ENCODE results near the gene PLEKHA5. TPM values are rescaled to one million over a fixed set of nuclear protein-coding genes. Genes with fewer than 3 reads are reported as not detected.

The PLEKHA5 gene
- total and polyA plus RNA-seq, 2 of the 4 experiments (the other 2 are of a cell fraction): 5.3 to 12.2 TPM

GRCh38 chr12:19214020-19214419 is 84.5 kb downstream of the PLEKHA5 start:
- in situ Hi-C loops (cut with MboI; ENCODE audit: low sequenced_read_pairs) (no loop called here), intact Hi-C loops (cut with micrococcal nuclease) (no loop called here), dilution Hi-C loops (cut with HindIII; ENCODE audit: low sequenced_read_pairs, unreplicated experiment) (no loop called here)
- H3K4ac ChIP-seq (ENCODE audit: low read depth, low read length): no peak overlapping the region
- WGBS, 2 experiments (ENCODE audit: extremely low coverage in 2 of 2, insufficient read length in 1 of 2): 90% methylated on average over 1 of the region's 1 CpG; no CpG with 5 or more reads in 1 of the 2 experiments
- H4K20me1 ChIP-seq (ENCODE audit: insufficient read depth, low read length): no peaks in the 10 kb centered on the region
- H3K36me3 ChIP-seq (ENCODE audit: control insufficient read depth, insufficient read depth, low read length): peaks cover 2% of the 10 kb centered on the region; the same call in 1 of the 2 replicates
- no peak overlapping the region for H4K91ac ChIP-seq (ENCODE audit: insufficient read depth, low read depth, low read length)
- H3K9me1 ChIP-seq (ENCODE audit: insufficient read depth, low read length): peaks cover 4% of the 10 kb centered on the region; the same call in 1 of the 2 replicates
- H2AK9ac ChIP-seq (replicated peaks; ENCODE audit: low read depth, low read length, poor library complexity): no peak overlapping the region
- H3K9ac ChIP-seq (ENCODE audit: low read depth, low read length): no peak overlapping the region
- no peak overlapping the region for H4K8ac ChIP-seq (ENCODE audit: low read depth in 2 of 2, low read length in 2 of 2)
- H3K4me2 ChIP-seq (ENCODE audit: low read depth, low read length): no peak overlapping the region
- POLR2A ChIA-PET (ENCODE audit: unreplicated experiment): no interaction called here
- BruUV-seq (replicated peaks): no TSS peak
- H3K27me3 ChIP-seq (ENCODE audit: control insufficient read depth, insufficient read depth, low read length): no peaks in the 10 kb centered on the region
- no peak overlapping the region for H2AK5ac ChIP-seq (ENCODE audit: low read depth, low read length)
- H3K56ac ChIP-seq (ENCODE audit: extremely low read depth, insufficient read depth, low read length): no peak overlapping the region
- no peaks in the 10 kb centered on the region for H3K4me1 ChIP-seq (ENCODE audit: control insufficient read depth, insufficient read depth, low read length)
- H3K79me1 ChIP-seq (ENCODE audit: low read depth in 1 of 2, low read length in 2 of 2): peaks cover 19 to 37% of the 10 kb centered on the region in 2 experiments
- CTCF ChIA-PET: no interaction called here
- H4K5ac ChIP-seq (ENCODE audit: low read depth, low read length): no peak overlapping the region
- H3K4me3 ChIP-seq (ENCODE audit: insufficient read depth, low read depth, low read length): no peak overlapping the region
- TF ChIP-seq NFE2L2 (IDR thresholded peaks at IDR 0.05; ENCODE audit: low read depth, low read length) (no peak), BHLHE40 (IDR thresholded peaks at IDR 0.05; ENCODE audit: low read depth, low read length) (no peak), RCOR1 (IDR thresholded peaks at IDR 0.05; ENCODE audit: insufficient replicate concordance, low read length) (no peak), MXI1 (IDR thresholded peaks at IDR 0.05; ENCODE audit: borderline replicate concordance, low read depth, low read length) (no peak), CTCF (conservative IDR thresholded peaks at IDR 0.05; ENCODE audit: low read depth, low read length) (no peak), POLR2A (IDR thresholded peaks at IDR 0.05; ENCODE audit: low read depth, low read length) (no peak), USF2 (IDR thresholded peaks at IDR 0.05; ENCODE audit: low read depth, low read length) (no peak), RAD21 (IDR thresholded peaks at IDR 0.05; ENCODE audit: low read length) (no peak)
- H3K18ac ChIP-seq (ENCODE audit: low read depth, low read length): no peak overlapping the region
- H3K23ac ChIP-seq (ENCODE audit: low read depth, low read length): no peak overlapping the region
- no peak overlapping the region for H3K27ac ChIP-seq (ENCODE audit: insufficient read depth, low read length)
- H3K14ac ChIP-seq (replicated peaks; ENCODE audit: low read depth, low read length): no peak overlapping the region
- no peak overlapping the region for H2BK20ac ChIP-seq (ENCODE audit: low read depth, low read length)
- H2BK5ac ChIP-seq (ENCODE audit: low read depth, low read length, poor library complexity, severe bottlenecking): no peak overlapping the region
- H2BK120ac ChIP-seq (ENCODE audit: low read depth, low read length): no peak overlapping the region
- no peak overlapping the region for H2BK15ac ChIP-seq (ENCODE audit: low read depth, low read length)
- H2AFZ ChIP-seq (replicated peaks; ENCODE audit: low read length, poor library complexity): no peak overlapping the region
- peaks cover 5% of the 10 kb centered on the region; the same call in 1 of the 2 replicates for H3K9me3 ChIP-seq (ENCODE audit: control insufficient read depth, insufficient read depth, low read length)
- DNase-seq (no peak), ATAC-seq (ENCODE audit: low read depth) (no peak)

Measured in IMR-90 (cell line).